Peyer's patch (tissue), 4 donors: ENCODE data around the gene SSH2. TPM values are rescaled to one million over a fixed set of nuclear protein-coding genes. Genes with fewer than 3 reads are reported as not detected.
"Not testable (repeated sequence)": the region's sequence is repeated elsewhere in the genome, so short reads cannot be mapped to it uniquely, and the experiment has no call there.

Source experiments
- DNase-seq, 3 donors: peaks; one replicate each; pipeline ENCODE4 v3.0.0-alpha.2; 2017 to 2019
- H3K27ac ChIP-seq, 4 donors: fragments of 200-600 bp; sonication (generic); one replicate each; pipeline ENCODE4 v1.5.1; 2016 to 2019
- H3K27me3 ChIP-seq, 2 donors: fragments of 200-600 bp; sonication (generic); one replicate each; pipeline ENCODE4 v1.5.1; 2019
- H3K36me3 ChIP-seq, 3 donors: fragments of 200-600 bp; sonication (generic); one replicate each; pipeline ENCODE4 v1.5.1; 2016 to 2019
- H3K4me1 ChIP-seq, 4 donors: fragments of 200-600 bp; sonication (generic); one replicate each; pipeline ENCODE4 v1.5.1; 2016 to 2019
- H3K4me3 ChIP-seq, 4 donors: fragments of 200-600 bp; sonication (generic); 1 replicate in 3 of 4; 2 replicates in 1 of 4; pipeline ENCODE4 v1.5.1; 2016 to 2019; ENCODE audit warnings: mild to moderate bottlenecking in 1 of 4
- H3K9me3 ChIP-seq, 4 donors: fragments of 200-600 bp; sonication (generic); one replicate each; pipeline ENCODE4 v1.5.1; 2016 to 2019; ENCODE audit warnings: mild to moderate bottlenecking in 1 of 4
- CTCF ChIP-seq, 6 experiments: fragments of 450-650 bp in 4 of 6; fragments of 200-600 bp in 2 of 6; sonication (generic) in 1 of 6; IDR thresholded peaks; one replicate each; pipeline ENCODE4 v1.5.1; 2017 to 2019; ENCODE audit warnings: antibody characterized with exemption in 6 of 6, mild to moderate bottlenecking in 3 of 6, moderate library complexity in 1 of 6
- POLR2A ChIP-seq, 2 donors: fragments of 450-650 bp; IDR thresholded peaks; one replicate each; pipeline ENCODE4 v1.5.1; 2017; ENCODE audit warnings: antibody characterized with exemption in 2 of 2, mild to moderate bottlenecking in 2 of 2, moderate library complexity in 2 of 2
- total RNA-seq, 4 donors: library from RNA; depleted of rRNA; stranded (reverse); fragments of >200 nt; gene quantifications; one replicate each; pipeline ENCODE4 v1.1.0, GENCODE V29; 2016

Gene SSH2
- total RNA-seq, 4 donors from 2014 or later, result 45.4 to 139 (median 58.2) TPM

- no peaks in the 10 kb centered on the region for H3K36me3 ChIP-seq
- no peak for TF ChIP-seq CTCF (IDR thresholded peaks at IDR 0.05)
- no peak for TF ChIP-seq POLR2A (IDR thresholded peaks at IDR 0.05)
- DNase-seq, result no peak
- H3K27ac ChIP-seq, result no peak overlapping the region
- H3K4me3 ChIP-seq, result no peak overlapping the region
- H3K4me1 ChIP-seq, result no peaks in the 10 kb centered on the region
- H3K9me3 ChIP-seq, result no peaks in the 10 kb centered on the region
- no peaks in the 10 kb centered on the region for H3K27me3 ChIP-seq
Observed at GRCh38 chr17:29857823-29858222, 72.2 kb downstream of the SSH2 start.

- H3K4me3 ChIP-seq, DNase-seq, H3K9me3 ChIP-seq, H3K27ac ChIP-seq, H3K27me3 ChIP-seq, H3K36me3 ChIP-seq, H3K4me1 ChIP-seq: not testable (repeated sequence)
Observed at GRCh38 chr17:29857105-29857504, 72.9 kb downstream of the SSH2 start.

GRCh38 chr17:29855686-29856085, 74.3 kb downstream of the SSH2 start:
- no peaks in the 10 kb centered on the region for H3K36me3 ChIP-seq
- TF ChIP-seq POLR2A (IDR thresholded peaks at IDR 0.05) (no peak), CTCF (IDR thresholded peaks at IDR 0.05) (no peak)
- no peak overlapping the region for H3K4me3 ChIP-seq

GRCh38 chr17:29848737-29849136, 81.3 kb downstream of the SSH2 start:
- DNase-seq, result no peak
- Histone ChIP-seq H3K27ac (no peak overlapping the region), H3K4me1 (peaks cover 0 to 6% (median 0%) of the 10 kb centered on the region in 4 donors), H3K27me3 (no peaks in the 10 kb centered on the region), H3K36me3 (no peaks in the 10 kb centered on the region), H3K4me3 (no peak overlapping the region), H3K9me3 (no peaks in the 10 kb centered on the region)
- no peak for TF ChIP-seq CTCF (IDR thresholded peaks at IDR 0.05)
- no peak for TF ChIP-seq POLR2A (IDR thresholded peaks at IDR 0.05)

More at GRCh38 chr17:29855686-29856085, 74.3 kb downstream of the SSH2 start:
- Histone ChIP-seq H3K27me3 (no peaks in the 10 kb centered on the region), H3K27ac (no peak overlapping the region), H3K4me1 (peaks cover 0 to 2% (median 0%) of the 10 kb centered on the region in 4 donors), H3K9me3 (no peaks in the 10 kb centered on the region)
- no peak for DNase-seq

- H3K9me3 ChIP-seq, result no peaks in the 10 kb centered on the region
- H3K4me3 ChIP-seq, result no peak overlapping the region
- no peaks in the 10 kb centered on the region for H3K36me3 ChIP-seq
- no peak for DNase-seq
- H3K27me3 ChIP-seq, result no peaks in the 10 kb centered on the region
- TF ChIP-seq POLR2A (IDR thresholded peaks at IDR 0.05) (no peak), CTCF (IDR thresholded peaks at IDR 0.05) (no peak)
- no peak overlapping the region for H3K27ac ChIP-seq
- peaks cover 0 to 6% (median 0%) of the 10 kb centered on the region in 4 donors for H3K4me1 ChIP-seq
Observed at GRCh38 chr17:29847527-29848400, 82.3 kb downstream of the SSH2 start.

GRCh38 chr17:29847118-29847517, 82.9 kb downstream of the SSH2 start:
- TF ChIP-seq POLR2A (IDR thresholded peaks at IDR 0.05) (no peak), CTCF (IDR thresholded peaks at IDR 0.05) (no peak)
- no peak for DNase-seq
- Histone ChIP-seq H3K4me3 (no peak overlapping the region), H3K36me3 (no peaks in the 10 kb centered on the region), H3K4me1 (peaks cover 0 to 6% (median 0%) of the 10 kb centered on the region in 4 donors), H3K27ac (no peak overlapping the region), H3K9me3 (no peaks in the 10 kb centered on the region), H3K27me3 (no peaks in the 10 kb centered on the region)
